HG02938 (cell line): ENCODE data around the gene INPP4A.

Experiments used
- ATAC-seq: cut with Tn5 transposase; IDR thresholded peaks from one replicate; pipeline ENCODE4 v1.9.1; 2021; ENCODE audit warnings: mild to moderate bottlenecking, moderate library complexity; ENCODE audit not compliant: unreplicated experiment

INPP4A gene

GRCh38 chr2:98558852-98559530 is 114.3 kb downstream of the INPP4A start:
- ATAC-seq, result no peak

DNA sequence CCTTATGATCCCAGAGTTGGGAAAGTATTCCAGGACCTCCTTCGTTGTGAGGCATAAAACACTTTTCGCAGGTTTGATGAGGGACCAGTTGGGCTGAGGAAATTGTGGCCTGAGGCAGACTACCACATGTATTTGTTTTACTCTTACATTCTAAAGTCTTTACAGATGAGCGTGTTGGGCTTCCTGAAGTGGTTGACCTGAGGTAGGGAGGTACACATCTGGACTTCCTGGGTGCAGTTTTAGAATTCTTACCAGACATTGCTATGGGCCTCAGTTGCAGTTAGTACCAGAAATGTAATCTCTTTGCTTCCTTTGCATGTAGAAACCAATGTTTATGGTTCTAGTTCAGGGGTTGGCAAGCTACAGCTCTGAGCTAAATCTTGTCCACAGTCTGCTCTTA is 114.9 kb downstream of the INPP4A start:
- ATAC-seq, result no peak

DNA sequence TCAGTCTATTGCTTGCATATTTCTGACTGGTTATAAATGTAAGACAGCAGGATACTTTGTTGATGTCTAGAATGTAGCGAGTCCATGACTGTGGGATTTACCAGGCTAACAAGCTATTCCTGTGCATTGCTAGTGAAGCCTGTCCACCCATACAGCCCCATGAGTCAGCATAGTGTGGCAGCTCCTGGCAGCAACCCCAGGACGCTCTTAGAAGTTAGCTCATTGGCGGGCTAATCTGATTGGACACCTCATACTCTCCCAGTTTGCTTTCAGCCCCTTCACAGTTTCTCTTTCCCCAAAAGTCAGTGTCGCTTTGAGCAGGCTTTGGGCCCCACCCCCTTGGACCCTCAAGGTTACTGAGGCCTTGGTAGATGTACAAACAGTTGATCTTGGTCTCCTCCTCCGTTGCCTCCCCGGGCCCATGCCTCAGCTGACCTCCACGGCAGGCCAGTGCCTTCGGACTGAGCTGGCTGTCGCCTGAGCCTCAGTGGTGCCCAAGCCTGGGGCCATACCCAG is 115.7 kb downstream of the INPP4A start:
- ATAC-seq, result no peak

GRCh38 chr2:98561018-98561417 is 116.4 kb downstream of the INPP4A start:
- no peak for ATAC-seq

- ATAC-seq, result no peak
These were observed 117.4 kb downstream of the INPP4A start for GRCh38 chr2:98561902-98562695.

DNA sequence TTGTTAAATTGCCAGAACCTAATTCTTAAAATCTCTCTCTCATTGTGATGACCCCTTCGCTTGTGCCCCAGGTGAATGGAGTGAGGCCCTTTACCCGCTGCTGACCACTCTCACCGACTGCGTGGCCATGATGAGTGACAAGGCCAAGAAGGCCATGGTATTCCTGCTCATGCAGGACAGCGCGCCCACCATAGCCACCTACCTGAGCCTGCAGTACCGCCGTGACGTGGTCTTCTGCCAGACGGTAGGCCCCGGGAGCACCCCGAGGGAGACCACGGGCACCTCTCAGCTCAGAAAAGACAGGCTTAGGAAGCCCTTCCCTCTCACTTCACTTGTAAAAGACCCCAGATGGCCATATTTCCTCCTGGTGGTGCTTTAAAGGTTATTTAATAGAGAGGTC is 118.7 kb downstream of the INPP4A start:
- no peak for ATAC-seq

GRCh38 chr2:98564541-98565132 is 120.0 kb downstream of the INPP4A start:
- no peak for ATAC-seq

DNA sequence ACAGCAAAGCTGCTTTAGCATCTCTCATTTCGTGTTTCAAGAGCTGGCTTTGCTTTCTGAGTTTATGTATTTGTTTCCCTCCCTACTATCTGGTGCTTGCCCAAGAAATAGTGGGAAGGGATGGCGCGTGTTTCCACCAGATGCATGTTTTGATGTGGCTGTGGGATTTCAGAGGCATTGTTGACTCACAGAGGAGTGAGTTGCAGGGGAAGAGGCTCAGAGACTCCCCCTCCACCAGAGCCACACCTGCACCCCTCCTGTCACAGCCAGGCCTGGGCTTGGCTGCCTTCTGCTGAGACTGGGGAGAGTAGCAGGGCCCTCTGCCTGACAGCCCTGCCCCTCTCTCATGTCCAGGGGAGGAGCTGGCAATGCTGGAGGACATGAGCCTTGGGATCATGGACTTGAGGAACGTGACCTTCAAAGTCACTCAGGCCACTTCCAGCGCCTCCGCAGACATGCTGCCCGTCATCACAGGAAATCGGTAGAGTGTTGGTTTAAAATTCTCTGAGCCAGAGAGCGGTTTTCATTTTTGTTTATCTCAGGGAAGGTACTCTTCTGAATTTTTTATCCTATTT is 120.7 kb downstream of the INPP4A start:
- ATAC-seq, result no peak

- no peak for ATAC-seq
These were observed 121.3 kb downstream of the INPP4A start for GRCh38 chr2:98565941-98566340.

GRCh38 chr2:98568161-98568956 is 123.7 kb downstream of the INPP4A start:
- ATAC-seq, result no peak

GRCh38 chr2:98569197-98569793 is 124.6 kb downstream of the INPP4A start:
- ATAC-seq, result no peak

DNA sequence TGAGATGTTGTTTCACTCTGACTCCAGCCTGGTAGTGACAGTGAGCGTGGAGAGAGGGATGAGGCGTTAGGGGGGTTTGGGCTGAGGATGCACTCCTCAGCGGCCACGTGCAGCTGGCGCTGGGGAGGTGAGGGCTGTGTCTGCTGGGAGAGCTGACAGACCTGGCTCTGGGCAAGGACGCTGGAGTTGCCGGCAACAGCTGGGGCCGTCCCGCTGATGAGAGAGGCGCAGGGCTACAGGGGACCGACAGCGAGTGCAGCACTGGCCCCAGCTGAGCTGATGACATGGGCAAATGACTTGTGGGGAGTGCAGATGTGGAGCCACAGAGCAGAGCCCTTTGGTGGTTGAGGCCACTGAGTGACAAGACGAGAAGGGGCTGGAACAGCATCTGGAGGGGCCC is 125.3 kb downstream of the INPP4A start:
- no peak for ATAC-seq

DNA sequence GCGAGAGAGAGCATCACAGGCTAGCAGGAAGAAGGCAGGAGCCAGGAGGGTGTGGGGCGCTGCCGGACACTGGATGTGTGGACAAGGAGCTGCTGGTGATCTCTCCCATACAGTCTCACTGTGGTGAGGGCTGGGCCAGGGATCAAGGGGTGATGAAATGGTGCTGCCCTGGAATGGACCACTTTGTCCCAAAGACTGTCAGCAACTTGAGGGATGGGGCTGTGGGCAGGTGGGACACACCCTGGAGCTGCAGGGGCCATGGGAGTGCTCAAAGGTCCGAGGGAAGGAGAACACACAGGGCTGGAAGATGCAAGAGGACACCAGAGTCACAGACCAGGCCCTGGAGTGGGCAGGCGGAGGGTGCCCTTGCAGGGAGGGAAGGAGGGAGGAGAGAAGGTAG is 125.7 kb downstream of the INPP4A start:
- ATAC-seq, result no peak

DNA sequence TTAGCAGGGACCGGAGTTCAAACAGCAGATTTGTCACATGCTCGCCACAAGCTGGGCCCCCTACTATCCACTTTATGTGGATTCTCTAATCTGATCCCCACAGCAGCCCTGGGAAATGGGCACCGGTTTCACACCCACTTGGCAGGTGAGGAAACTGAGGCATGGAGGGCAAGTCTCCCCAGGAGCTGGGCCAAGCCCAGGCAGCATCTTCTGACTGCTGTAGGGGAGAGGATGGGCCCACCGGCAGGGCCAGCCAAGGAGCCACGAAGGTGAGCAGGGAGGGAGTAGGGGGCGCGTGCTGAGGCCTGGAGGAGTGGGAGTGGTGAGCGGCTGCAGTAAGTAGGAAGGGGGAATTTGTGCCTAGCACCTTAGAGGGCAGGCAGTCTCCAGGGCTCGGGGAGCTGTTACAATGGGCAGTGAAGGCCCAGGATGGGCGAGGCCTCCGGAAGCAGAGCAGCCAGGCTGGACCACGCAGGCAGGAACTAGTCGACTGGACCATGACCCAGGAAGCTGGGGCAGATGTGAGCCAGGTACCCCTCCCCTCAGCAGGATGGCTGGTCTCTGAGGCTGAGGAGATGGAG is 126.6 kb downstream of the INPP4A start:
- no peak for ATAC-seq

GRCh38 chr2:98571796-98572195 is 127.1 kb downstream of the INPP4A start:
- no peak for ATAC-seq

DNA sequence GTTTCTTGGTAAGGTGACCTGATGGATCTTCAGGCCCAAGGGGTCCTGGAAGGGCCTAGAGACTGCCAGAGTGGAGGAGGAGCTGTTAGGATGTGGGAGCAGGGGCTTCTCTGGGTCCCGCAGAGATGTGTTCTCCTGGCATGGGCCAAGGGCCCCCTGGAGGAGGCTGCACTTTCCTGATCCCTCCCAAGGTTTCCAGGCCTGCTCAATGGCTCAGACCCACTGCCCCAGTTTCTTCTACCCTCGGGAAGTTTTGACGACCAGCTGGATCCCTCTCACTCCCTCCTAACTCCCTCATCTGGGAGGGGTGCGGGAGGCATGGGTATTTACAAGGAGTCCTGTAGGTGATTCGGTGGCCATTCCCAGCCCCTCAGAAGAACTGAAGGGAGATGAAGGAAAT is 127.6 kb downstream of the INPP4A start:
- no peak for ATAC-seq

DNA sequence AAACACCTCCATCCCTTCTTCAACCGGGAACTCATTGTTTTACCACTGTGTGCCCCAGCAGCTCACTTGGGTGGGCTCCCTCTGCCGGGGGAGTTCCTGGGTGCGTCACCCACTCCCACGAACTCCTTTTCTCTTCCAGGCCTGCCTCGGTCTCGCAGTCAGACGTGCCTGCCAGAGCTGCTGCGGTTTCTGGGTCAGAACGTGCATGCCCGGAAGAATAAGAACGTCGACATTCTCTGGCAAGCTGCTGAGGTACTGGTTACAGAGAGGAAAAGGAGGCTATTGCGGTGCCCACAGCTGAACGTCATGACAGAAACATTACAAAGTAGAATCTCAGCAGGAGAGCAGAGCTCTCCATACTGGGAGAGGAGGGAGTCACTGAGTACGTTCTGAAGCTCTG is 128.0 kb downstream of the INPP4A start:
- no peak for ATAC-seq

DNA sequence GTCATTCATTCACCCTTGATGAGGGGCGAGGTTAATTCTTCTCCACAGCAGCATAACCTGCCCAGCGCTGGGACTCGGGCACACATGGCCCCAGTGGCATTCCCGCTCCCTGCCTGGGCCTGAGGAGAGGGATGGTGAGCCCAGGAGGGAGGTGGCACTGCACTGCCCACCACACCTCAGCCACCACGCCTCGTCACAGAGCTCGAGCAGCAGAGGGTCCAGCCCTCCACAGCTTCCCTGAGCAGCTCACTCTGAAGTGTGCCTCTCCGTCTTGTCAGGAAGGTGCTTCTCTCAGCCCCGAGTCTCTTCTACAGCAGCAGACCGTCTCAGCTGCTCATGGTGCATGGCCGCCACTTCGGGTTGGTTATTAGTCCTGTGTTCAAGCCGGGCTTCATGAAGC is 128.8 kb downstream of the INPP4A start:
- ATAC-seq, result no peak

- no peak for ATAC-seq
These were observed 132.1 kb downstream of the INPP4A start for GRCh38 chr2:98576666-98577312.
